ENCODE measurements around the gene CNTN5. TPM values are rescaled to one million over a fixed set of nuclear protein-coding genes. Genes with fewer than 3 reads are reported as not detected.

The CNTN5 gene
- total and polyA plus RNA-seq, 10 of the 15 experiments (the other 5 are each of a cell fraction or from before 2014, with no cell fraction given) = 0.01 TPM; not detected in 9

DNA sequence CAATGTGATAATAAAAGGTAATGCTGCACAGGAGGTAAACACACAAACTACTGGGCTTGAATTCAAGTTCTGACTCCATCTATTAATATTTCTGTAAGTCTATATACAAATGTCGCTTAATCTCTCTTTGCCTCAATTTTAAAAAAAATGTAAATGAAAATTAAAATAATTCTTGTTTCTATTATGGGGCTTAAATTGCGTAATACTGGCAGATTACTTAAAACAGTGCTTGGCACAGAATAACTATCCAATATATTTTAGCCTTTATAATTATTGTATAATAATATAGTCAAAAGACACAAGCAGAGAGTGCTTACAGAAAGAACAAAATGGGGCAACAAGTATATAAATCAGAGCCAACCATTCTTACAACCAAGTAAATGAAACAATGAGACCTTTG lies 489.1 kb downstream of the CNTN5 start:
- ChIA-PET SMC1A (ENCODE audit: uncharacterized antibody, unreplicated experiment) (no interaction called here), CTCF (no interaction called here), RAD21 (ENCODE audit: unreplicated experiment) (no interaction called here), POLR2A (no interaction called here)
- Histone ChIP-seq H3K79me2 (ENCODE audit: control insufficient read depth, insufficient read depth, low read length) (no peaks in the 10 kb centered on the region), H3K4me2 (ENCODE audit: control insufficient read depth, insufficient read depth) (no peak overlapping the region), H4K20me1 (ENCODE audit: control insufficient read depth, insufficient read depth) (no peaks in the 10 kb centered on the region), H3K36me3 (ENCODE audit: control insufficient read depth in 2 of 2, insufficient read depth in 2 of 2, low read length in 1 of 2) (no peaks in the 10 kb centered on the region), H3K27ac (ENCODE audit: control insufficient read depth, insufficient read depth) (no peak overlapping the region), H3K27me3 (replicated peaks in 1 of 2; ENCODE audit: control insufficient read depth in 2 of 2, insufficient read depth in 2 of 2, low read length in 1 of 2) (no peaks in the 10 kb centered on the region), H3K9ac (ENCODE audit: control insufficient read depth, insufficient read depth, low read length) (no peak overlapping the region), H3K4me1 (ENCODE audit: control insufficient read depth, insufficient read depth, low read length) (no peaks in the 10 kb centered on the region), H2AFZ (ENCODE audit: control insufficient read depth, low read depth, low read length) (no peak overlapping the region), H3K4me3 (no peak overlapping the region), H3K9me3 (replicated peaks; ENCODE audit: control insufficient read depth, insufficient read depth, low read length) (no peaks in the 10 kb centered on the region)
- BruUV-seq (replicated peaks) = no TSS peak
- FAIRE-seq (no peak), DNase-seq (ENCODE audit: low read depth, low spot score) (no peak), ATAC-seq (no peak)
- in situ Hi-C loops (cut with MboI) = no loop called here
- TF ChIP-seq NR2F1 (conservative IDR thresholded peaks at IDR 0.05) (no peak), CEBPZ (IDR thresholded peaks at IDR 0.05; ENCODE audit: low read depth, low read length) (no peak), MTA3 (IDR thresholded peaks at IDR 0.05; ENCODE audit: borderline replicate concordance, low read length) (no peak), CHD2 (IDR thresholded peaks at IDR 0.05; ENCODE audit: borderline replicate concordance, low read depth, low read length) (no peak), PAX5 (IDR thresholded peaks at IDR 0.05; ENCODE audit: borderline replicate concordance, low read depth, low read length) (no peak), TCF7 (IDR thresholded peaks at IDR 0.05; ENCODE audit: borderline replicate concordance) (no peak), BMI1 (IDR thresholded peaks at IDR 0.05; ENCODE audit: borderline replicate concordance) (no peak), E4F1 (IDR thresholded peaks at IDR 0.05; ENCODE audit: borderline replicate concordance, partially characterized antibody) (no peak), ATF2 (IDR thresholded peaks at IDR 0.05; ENCODE audit: low read length) (no peak)
- TF ChIP-seq, protein P1, sequence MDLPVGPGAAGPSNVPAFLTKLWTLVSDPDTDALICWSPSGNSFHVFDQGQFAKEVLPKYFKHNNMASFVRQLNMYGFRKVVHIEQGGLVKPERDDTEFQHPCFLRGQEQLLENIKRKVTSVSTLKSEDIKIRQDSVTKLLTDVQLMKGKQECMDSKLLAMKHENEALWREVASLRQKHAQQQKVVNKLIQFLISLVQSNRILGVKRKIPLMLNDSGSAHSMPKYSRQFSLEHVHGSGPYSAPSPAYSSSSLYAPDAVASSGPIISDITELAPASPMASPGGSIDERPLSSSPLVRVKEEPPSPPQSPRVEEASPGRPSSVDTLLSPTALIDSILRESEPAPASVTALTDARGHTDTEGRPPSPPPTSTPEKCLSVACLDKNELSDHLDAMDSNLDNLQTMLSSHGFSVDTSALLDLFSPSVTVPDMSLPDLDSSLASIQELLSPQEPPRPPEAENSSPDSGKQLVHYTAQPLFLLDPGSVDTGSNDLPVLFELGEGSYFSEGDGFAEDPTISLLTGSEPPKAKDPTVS (IDR thresholded peaks at IDR 0.05; ENCODE audit: low read depth, low read length) = no peak
- TF ChIP-seq, protein P2, sequence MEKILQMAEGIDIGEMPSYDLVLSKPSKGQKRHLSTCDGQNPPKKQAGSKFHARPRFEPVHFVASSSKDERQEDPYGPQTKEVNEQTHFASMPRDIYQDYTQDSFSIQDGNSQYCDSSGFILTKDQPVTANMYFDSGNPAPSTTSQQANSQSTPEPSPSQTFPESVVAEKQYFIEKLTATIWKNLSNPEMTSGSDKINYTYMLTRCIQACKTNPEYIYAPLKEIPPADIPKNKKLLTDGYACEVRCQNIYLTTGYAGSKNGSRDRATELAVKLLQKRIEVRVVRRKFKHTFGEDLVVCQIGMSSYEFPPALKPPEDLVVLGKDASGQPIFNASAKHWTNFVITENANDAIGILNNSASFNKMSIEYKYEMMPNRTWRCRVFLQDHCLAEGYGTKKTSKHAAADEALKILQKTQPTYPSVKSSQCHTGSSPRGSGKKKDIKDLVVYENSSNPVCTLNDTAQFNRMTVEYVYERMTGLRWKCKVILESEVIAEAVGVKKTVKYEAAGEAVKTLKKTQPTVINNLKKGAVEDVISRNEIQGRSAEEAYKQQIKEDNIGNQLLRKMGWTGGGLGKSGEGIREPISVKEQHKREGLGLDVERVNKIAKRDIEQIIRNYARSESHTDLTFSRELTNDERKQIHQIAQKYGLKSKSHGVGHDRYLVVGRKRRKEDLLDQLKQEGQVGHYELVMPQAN (conservative IDR thresholded peaks at IDR 0.05) = no peak
- WGBS (ENCODE audit: insufficient coverage, insufficient replicate concordance, low lambda C conversion rate, missing lambda C conversion rate) = 5% methylated on average over 2 of the region's 2 CpGs
- intact Hi-C loops (cut with micrococcal nuclease; ENCODE audit: unreplicated experiment) = no loop called here
